Measurements from ENCODE around the gene ICA1.

GRCh38 chr7:8129318-8129659, 132.7 kb downstream of the ICA1 start:
- no peak for TF ChIP-seq CTCF (IDR thresholded peaks at IDR 0.05; ENCODE audit: low read depth, low read length)
- no peak for TF ChIP-seq POLR2A (IDR thresholded peaks at IDR 0.05; ENCODE audit: extremely low read depth, insufficient read length)

All from NB4 (cell line).